Measurements from ENCODE around the gene CD300A.

The CD300A gene

DNA sequence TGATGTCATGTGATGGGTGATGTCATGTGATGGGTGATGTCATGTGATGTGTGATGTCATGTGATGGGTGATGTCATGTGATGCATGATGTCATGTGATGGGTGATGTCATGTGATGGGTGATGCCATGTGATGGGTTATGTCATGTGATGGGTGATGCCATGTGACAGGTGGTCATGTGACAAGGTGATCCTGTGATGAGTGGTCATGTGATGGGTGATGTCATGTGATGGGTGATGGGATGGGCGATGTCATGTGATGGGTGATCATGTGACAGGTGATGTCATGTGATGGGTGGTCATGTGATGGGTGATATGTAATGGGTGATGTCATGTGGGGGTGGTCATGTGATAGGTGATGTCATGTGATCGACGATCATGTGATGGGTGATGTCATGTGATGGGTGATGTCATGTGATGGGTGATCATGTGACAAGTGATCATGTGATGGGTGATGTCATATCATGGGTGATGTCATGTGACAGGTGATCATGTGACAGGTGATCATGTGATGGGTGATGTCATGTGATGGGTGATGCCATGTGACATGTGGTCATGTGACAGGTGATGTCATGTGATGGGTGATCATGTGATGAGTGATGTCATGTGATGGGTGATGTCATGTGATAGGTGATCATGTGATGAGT is 47.7 kb downstream of the CD300A start:
- TF ChIP-seq, protein P1, sequence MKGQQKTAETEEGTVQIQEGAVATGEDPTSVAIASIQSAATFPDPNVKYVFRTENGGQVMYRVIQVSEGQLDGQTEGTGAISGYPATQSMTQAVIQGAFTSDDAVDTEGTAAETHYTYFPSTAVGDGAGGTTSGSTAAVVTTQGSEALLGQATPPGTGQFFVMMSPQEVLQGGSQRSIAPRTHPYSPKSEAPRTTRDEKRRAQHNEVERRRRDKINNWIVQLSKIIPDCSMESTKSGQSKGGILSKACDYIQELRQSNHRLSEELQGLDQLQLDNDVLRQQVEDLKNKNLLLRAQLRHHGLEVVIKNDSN (IDR thresholded peaks at IDR 0.05) = peak; percentile 92
- TF ChIP-seq, protein P2, sequence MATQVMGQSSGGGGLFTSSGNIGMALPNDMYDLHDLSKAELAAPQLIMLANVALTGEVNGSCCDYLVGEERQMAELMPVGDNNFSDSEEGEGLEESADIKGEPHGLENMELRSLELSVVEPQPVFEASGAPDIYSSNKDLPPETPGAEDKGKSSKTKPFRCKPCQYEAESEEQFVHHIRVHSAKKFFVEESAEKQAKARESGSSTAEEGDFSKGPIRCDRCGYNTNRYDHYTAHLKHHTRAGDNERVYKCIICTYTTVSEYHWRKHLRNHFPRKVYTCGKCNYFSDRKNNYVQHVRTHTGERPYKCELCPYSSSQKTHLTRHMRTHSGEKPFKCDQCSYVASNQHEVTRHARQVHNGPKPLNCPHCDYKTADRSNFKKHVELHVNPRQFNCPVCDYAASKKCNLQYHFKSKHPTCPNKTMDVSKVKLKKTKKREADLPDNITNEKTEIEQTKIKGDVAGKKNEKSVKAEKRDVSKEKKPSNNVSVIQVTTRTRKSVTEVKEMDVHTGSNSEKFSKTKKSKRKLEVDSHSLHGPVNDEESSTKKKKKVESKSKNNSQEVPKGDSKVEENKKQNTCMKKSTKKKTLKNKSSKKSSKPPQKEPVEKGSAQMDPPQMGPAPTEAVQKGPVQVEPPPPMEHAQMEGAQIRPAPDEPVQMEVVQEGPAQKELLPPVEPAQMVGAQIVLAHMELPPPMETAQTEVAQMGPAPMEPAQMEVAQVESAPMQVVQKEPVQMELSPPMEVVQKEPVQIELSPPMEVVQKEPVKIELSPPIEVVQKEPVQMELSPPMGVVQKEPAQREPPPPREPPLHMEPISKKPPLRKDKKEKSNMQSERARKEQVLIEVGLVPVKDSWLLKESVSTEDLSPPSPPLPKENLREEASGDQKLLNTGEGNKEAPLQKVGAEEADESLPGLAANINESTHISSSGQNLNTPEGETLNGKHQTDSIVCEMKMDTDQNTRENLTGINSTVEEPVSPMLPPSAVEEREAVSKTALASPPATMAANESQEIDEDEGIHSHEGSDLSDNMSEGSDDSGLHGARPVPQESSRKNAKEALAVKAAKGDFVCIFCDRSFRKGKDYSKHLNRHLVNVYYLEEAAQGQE (IDR thresholded peaks at IDR 0.05; ENCODE audit: low read depth) = no peak

DNA sequence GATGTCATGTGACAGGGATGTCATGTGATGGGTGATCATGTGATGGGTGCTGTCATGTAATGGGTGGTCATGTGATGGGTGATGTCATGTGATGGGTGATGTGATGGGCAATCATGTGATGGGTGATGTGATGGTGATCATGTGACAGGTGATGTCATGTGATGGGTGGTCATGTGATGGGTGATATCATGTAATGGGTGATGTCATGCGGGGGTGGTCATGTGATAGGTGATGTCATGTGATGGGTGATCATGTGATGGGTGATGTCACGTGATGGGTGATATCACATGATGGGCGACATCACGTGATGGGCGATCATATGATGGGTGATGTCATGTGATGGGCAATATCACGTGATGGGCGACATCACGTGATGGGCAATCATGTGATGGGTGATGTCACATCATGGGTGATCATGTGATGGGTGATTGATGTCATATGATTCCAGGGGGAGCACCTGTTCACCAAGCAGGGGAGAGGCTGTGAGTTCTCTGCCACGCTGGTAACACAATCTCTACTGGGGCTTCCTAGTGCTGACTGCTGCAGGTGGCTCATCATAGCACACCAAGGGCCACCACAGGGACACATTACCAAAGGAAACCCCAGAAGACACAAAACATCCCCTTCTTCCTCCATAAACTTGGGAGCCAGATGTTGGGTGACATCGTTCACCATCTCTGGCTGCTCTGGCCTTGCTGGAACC is 48.3 kb downstream of the CD300A start:
- TF ChIP-seq, protein P3, sequence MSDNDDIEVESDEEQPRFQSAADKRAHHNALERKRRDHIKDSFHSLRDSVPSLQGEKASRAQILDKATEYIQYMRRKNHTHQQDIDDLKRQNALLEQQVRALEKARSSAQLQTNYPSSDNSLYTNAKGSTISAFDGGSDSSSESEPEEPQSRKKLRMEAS (IDR thresholded peaks at IDR 0.05) = peak; percentile 20; the same call in 1 of the 2 replicates
- TF ChIP-seq, protein P1 (IDR thresholded peaks at IDR 0.05) = peak; percentile 92
- TF ChIP-seq, protein P2 (IDR thresholded peaks at IDR 0.05; ENCODE audit: low read depth) = no peak
- TF ChIP-seq FOXM1 (IDR thresholded peaks at IDR 0.05; ENCODE audit: borderline replicate concordance, low read depth) (no peak), TCF12 (IDR thresholded peaks at IDR 0.05; ENCODE audit: low read depth) (no peak), EGR1 (IDR thresholded peaks at IDR 0.05) (no peak), RAD21 (IDR thresholded peaks at IDR 0.05; ENCODE audit: low read depth) (no peak), CREB1 (IDR thresholded peaks at IDR 0.05; ENCODE audit: low read depth) (0 out of 2 replicates have a peak, but pooled peaks have one; percentile 39), TEAD4 (IDR thresholded peaks at IDR 0.05) (no peak), ZBTB7A (IDR thresholded peaks at IDR 0.05; ENCODE audit: low read depth) (no peak), CEBPB (IDR thresholded peaks at IDR 0.05) (no peak), NFIC (IDR thresholded peaks at IDR 0.05) (no peak), EP300 (IDR thresholded peaks at IDR 0.05; ENCODE audit: borderline replicate concordance) (no peak), TAF1 (IDR thresholded peaks at IDR 0.05; ENCODE audit: low read depth) (no peak)

DNA sequence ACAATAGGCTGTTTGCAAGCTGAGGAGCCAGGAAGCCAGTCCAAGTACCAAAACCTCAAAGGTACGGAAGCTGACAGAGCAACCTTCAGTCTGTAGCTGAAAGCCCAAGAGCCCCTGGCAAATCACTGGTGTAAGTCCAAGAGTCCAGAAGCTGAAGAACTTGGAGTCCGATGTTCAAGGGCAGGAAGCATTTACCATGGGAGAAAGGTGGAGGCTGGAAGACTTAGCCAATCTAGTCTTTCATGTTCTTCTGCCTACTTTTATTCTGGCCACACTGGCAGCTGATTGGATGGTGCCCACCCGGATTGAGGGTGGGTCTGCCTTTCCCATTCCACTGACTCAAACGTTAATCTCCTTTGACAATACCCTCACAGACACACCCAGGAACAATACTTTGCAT is 49.5 kb downstream of the CD300A start:
- no peak for TF ChIP-seq EP300 (IDR thresholded peaks at IDR 0.05; ENCODE audit: borderline replicate concordance)
- TF ChIP-seq EGR1 (IDR thresholded peaks at IDR 0.05) = no peak
- TF ChIP-seq FOXM1 (IDR thresholded peaks at IDR 0.05; ENCODE audit: borderline replicate concordance, low read depth) = no peak
- TF ChIP-seq TAF1 (IDR thresholded peaks at IDR 0.05; ENCODE audit: low read depth) = no peak
- no peak for TF ChIP-seq YY1 (IDR thresholded peaks at IDR 0.05; ENCODE audit: low read depth)
- TF ChIP-seq ZBTB7A (IDR thresholded peaks at IDR 0.05; ENCODE audit: low read depth) = no peak
- TF ChIP-seq CEBPB (IDR thresholded peaks at IDR 0.05) = no peak
- TF ChIP-seq TEAD4 (IDR thresholded peaks at IDR 0.05) = no peak
- TF ChIP-seq NFIC (IDR thresholded peaks at IDR 0.05) = no peak
- TF ChIP-seq RAD21 (IDR thresholded peaks at IDR 0.05; ENCODE audit: low read depth) = no peak
- TF ChIP-seq CREB1 (IDR thresholded peaks at IDR 0.05; ENCODE audit: low read depth) = no peak
- TF ChIP-seq, protein P3 (IDR thresholded peaks at IDR 0.05) = no peak

DNA sequence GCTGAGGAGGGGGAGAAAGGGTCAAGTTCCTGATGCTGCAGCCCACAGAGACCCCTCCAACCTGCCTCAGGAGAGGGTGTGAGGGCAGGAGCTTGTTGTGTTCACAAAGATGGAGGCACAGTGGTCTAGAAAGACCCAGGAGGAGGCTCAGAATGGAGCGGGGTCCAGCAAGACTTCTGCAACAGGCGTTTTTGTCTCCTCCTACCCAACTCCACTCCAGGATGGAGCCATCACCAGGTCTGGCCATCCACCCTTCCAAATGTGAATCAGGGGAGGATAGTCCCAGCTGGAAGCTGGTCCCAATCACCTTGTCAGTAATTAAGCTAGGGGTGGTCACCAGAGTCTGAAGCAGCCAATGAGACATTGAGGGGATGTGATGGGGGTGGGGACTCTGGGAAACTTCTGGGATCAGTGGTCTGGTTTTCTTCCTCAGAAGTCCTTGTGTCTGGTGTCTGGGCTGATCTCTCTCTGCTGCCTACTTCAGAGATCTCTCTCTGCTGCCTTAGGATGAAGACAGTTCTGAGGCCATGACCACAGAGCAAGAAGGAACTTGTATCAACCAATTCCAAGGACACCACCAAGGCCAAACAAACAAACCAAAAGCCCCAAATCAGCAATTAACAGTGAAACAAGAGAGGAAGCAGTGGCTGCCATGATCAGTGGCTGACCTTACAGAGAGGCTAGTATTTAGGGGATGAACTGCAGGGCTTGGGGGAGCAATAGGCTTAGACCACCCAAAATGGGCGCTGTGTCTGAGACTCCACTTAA is 50.3 kb downstream of the CD300A start:
- TF ChIP-seq NFIC (IDR thresholded peaks at IDR 0.05) = no peak
- no peak for TF ChIP-seq RAD21 (IDR thresholded peaks at IDR 0.05; ENCODE audit: low read depth)
- TF ChIP-seq, protein P2 (IDR thresholded peaks at IDR 0.05; ENCODE audit: low read depth) = no peak
- no peak for TF ChIP-seq CREB1 (IDR thresholded peaks at IDR 0.05; ENCODE audit: low read depth)
- no peak for TF ChIP-seq EGR1 (IDR thresholded peaks at IDR 0.05)
- TF ChIP-seq TEAD4 (IDR thresholded peaks at IDR 0.05) = no peak
- no peak for TF ChIP-seq ZBTB7A (IDR thresholded peaks at IDR 0.05; ENCODE audit: low read depth)
